SU-DHL-6 (cell line): ENCODE measurements around the gene SPRR1A.

ENCODE experiments used
- EZH2phosphoT487 ChIP-seq: fragments of 200-600 bp; sonication (generic), shearing (Covaris generic); conservative IDR thresholded peaks from 2 replicates; pipeline ENCODE4 v1.6.1; 2018; ENCODE audit warnings: mild to moderate bottlenecking, antibody characterized with exemption, low read length, moderate library complexity, mixed read lengths
- TF ChIP-seq, protein P1 (sequence below): fragments of 200-600 bp; sonication (generic); IDR thresholded peaks from one replicate; pipeline ENCODE4 v1.5.1; 2017; ENCODE audit warnings: antibody characterized with exemption, mild to moderate bottlenecking, low read length, moderate library complexity; ENCODE audit not compliant: insufficient read depth, poor library complexity, severe bottlenecking

- TF ChIP-seq EZH2phosphoT487: no peak
- TF ChIP-seq, protein P1, sequence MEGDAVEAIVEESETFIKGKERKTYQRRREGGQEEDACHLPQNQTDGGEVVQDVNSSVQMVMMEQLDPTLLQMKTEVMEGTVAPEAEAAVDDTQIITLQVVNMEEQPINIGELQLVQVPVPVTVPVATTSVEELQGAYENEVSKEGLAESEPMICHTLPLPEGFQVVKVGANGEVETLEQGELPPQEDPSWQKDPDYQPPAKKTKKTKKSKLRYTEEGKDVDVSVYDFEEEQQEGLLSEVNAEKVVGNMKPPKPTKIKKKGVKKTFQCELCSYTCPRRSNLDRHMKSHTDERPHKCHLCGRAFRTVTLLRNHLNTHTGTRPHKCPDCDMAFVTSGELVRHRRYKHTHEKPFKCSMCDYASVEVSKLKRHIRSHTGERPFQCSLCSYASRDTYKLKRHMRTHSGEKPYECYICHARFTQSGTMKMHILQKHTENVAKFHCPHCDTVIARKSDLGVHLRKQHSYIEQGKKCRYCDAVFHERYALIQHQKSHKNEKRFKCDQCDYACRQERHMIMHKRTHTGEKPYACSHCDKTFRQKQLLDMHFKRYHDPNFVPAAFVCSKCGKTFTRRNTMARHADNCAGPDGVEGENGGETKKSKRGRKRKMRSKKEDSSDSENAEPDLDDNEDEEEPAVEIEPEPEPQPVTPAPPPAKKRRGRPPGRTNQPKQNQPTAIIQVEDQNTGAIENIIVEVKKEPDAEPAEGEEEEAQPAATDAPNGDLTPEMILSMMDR: no peak
These were observed 16.7 kb upstream of the SPRR1A start for GRCh38 chr1:152967201-152967600.
